ENCODE measurements around the gene ABR. TPM values are rescaled to one million over a fixed set of nuclear protein-coding genes. Genes with fewer than 3 reads are reported as not detected.

The ABR gene
- total and polyA plus RNA-seq, 12 donors = 5.3 to 152 (median 105) TPM

GRCh38 chr17:1126250-1126797 is 53.5 kb downstream of the ABR start:
- no peaks in the 10 kb centered on the region for H3K9me3 ChIP-seq (replicated peaks in 1 of 3)
- H3K36me3 ChIP-seq (replicated peaks in 1 of 2) = no peaks in the 10 kb centered on the region
- no peak for TF ChIP-seq POLR2A (IDR thresholded peaks at IDR 0.05)
- intact Hi-C loops (cut with DNase I) = no loop called here
- peaks cover 11 to 16% of the 10 kb centered on the region in 2 donors for H3K4me1 ChIP-seq (replicated peaks in 1 of 2)
- no peaks in the 10 kb centered on the region for H3K27me3 ChIP-seq
- DNase-seq = no peak
- no peak overlapping the region for H3K4me3 ChIP-seq
- H3K27ac ChIP-seq = no peak overlapping the region
- WGBS, 4 donors = 80 to 91% (median 85%) methylated on average over 1 to 26 of the region's 26 CpGs

DNA sequence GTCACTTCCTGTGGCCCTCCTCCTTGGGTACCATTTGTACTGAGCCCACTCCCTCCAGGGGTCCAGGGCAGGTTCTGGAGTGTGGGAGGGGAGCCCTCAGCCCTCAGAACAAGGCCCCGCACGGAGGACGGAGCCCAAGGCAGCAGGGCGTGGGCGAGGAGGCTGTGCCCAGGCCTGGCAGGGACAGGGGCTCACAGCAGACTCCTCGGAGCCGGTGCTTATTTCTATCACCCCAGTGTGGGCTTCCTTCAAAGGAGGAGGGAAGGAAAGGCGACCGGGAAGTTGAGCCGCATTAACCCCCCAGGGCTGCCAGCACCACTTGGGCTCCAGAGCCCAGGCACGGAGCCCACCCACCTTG is 54.0 kb downstream of the ABR start:
- H3K27ac ChIP-seq = no peak overlapping the region
- TF ChIP-seq POLR2A (IDR thresholded peaks at IDR 0.05) = no peak
- TF ChIP-seq, protein P1, sequence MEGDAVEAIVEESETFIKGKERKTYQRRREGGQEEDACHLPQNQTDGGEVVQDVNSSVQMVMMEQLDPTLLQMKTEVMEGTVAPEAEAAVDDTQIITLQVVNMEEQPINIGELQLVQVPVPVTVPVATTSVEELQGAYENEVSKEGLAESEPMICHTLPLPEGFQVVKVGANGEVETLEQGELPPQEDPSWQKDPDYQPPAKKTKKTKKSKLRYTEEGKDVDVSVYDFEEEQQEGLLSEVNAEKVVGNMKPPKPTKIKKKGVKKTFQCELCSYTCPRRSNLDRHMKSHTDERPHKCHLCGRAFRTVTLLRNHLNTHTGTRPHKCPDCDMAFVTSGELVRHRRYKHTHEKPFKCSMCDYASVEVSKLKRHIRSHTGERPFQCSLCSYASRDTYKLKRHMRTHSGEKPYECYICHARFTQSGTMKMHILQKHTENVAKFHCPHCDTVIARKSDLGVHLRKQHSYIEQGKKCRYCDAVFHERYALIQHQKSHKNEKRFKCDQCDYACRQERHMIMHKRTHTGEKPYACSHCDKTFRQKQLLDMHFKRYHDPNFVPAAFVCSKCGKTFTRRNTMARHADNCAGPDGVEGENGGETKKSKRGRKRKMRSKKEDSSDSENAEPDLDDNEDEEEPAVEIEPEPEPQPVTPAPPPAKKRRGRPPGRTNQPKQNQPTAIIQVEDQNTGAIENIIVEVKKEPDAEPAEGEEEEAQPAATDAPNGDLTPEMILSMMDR (IDR thresholded peaks at IDR 0.05) = no peak

DNA sequence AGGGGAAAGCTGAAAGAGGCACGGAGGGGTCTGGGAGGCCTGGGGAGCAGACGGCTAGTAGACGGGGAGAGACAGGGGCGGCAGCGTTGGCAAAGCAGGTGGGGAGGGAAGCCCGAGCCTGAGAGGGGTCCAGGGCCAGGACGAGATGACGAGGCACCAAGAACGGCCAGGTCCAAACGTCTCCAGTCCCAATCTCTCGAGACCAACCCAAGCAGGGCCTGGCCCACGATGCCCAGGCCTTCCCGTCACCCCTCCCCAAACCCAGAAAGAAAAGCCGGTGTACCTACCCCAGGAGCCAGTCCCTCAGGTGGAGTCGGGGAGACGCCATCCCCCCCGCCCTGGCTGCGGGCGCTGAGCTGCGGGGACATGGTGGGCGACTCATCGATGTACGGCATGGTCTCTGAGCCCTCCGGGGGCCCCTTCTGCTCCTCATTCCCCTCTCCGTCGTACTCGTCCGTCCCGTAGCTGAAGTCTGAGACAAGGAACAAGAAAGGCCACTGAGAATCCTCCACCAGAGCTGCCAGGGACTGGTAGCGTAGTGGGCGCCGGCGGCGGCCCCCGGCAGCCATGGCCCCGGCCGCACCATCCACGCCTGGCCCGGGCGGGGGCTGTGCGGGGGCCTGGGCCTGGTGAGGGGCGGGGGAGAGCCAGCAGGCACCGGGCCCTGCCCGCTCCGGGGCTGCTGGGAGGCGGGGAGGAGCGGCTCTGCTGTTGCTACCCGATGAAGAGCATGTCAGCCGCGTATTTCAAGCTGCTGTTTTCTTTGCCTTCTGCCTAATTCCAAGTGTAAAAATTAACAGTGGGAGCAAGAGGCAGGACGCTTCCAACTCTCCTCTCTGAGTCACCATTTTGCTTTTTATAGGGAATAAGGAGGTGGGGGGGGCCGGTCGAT is 54.6 kb downstream of the ABR start:
- Histone ChIP-seq H3K27ac (no peak overlapping the region), H3K27me3 (no peaks in the 10 kb centered on the region), H3K9me3 (replicated peaks in 1 of 3) (no peaks in the 10 kb centered on the region), H3K4me1 (replicated peaks in 1 of 2) (peaks cover 11 to 16% of the 10 kb centered on the region in 2 donors), H3K36me3 (replicated peaks in 1 of 2) (no peaks in the 10 kb centered on the region), H3K4me3 (no peak overlapping the region)
- TF ChIP-seq, protein P1 (IDR thresholded peaks at IDR 0.05) = no peak
- TF ChIP-seq POLR2A (IDR thresholded peaks at IDR 0.05) = no peak
- intact Hi-C loops (cut with DNase I) = loop anchor here (2.0 to 5.0 kb wide), 2 partner anchors 62 kb away; no protein-coding TSS in a partner anchor
- DNase-seq = no peak
- WGBS, 4 donors = 92 to 95% (median 94%) methylated on average over 36 to 53 of the region's 53 CpGs

More for the DNA sequence above, 54.0 kb downstream of the ABR start:
- no peaks in the 10 kb centered on the region for H3K36me3 ChIP-seq (replicated peaks in 1 of 2)
- no peaks in the 10 kb centered on the region for H3K9me3 ChIP-seq (replicated peaks in 1 of 3)
- intact Hi-C loops (cut with DNase I) = loop anchor here in 1 of 2 donors (2.0 kb wide), 1 partner anchor 61 kb away; no protein-coding TSS in a partner anchor
- H3K27me3 ChIP-seq = no peaks in the 10 kb centered on the region
- 89 to 95% (median 93%) methylated on average over 4 to 11 of the region's 11 CpGs for WGBS, 4 donors
- H3K4me3 ChIP-seq = no peak overlapping the region
- peaks cover 11 to 16% of the 10 kb centered on the region in 2 donors for H3K4me1 ChIP-seq (replicated peaks in 1 of 2)
- no peak for DNase-seq

- DNase-seq = no peak
- TF ChIP-seq, protein P1 (IDR thresholded peaks at IDR 0.05) = no peak
- no peak for TF ChIP-seq POLR2A (IDR thresholded peaks at IDR 0.05)
- 75 to 87% (median 82%) methylated on average over 19 to 27 of the region's 27 CpGs for WGBS, 4 donors
- H3K9me3 ChIP-seq (replicated peaks in 1 of 3) = no peaks in the 10 kb centered on the region
- H3K27me3 ChIP-seq = no peaks in the 10 kb centered on the region
- peaks cover 11 to 16% of the 10 kb centered on the region in 2 donors for H3K4me1 ChIP-seq (replicated peaks in 1 of 2)
- H3K27ac ChIP-seq = no peak overlapping the region
- intact Hi-C loops (cut with DNase I) = loop anchor here (2.0 to 5.0 kb wide), 2 partner anchors 63 kb away; no protein-coding TSS in a partner anchor
- no peak overlapping the region for H3K4me3 ChIP-seq
- H3K36me3 ChIP-seq (replicated peaks in 1 of 2) = no peaks in the 10 kb centered on the region
Measured at GRCh38 chr17:1123921-1124715, 55.7 kb downstream of the ABR start.

Measured in adrenal gland (tissue), 12 donors.